Activated effector memory CD4-positive, alpha-beta T cell treated with Interleukin-2 at 50 U/mL for 16 hours (primary cell): Measurements from ENCODE around the gene SH3TC1.

Experiments
- DNase-seq: peaks from one replicate; pipeline ENCODE4 v3.0.0-alpha.2; 2020

The SH3TC1 gene

DNA sequence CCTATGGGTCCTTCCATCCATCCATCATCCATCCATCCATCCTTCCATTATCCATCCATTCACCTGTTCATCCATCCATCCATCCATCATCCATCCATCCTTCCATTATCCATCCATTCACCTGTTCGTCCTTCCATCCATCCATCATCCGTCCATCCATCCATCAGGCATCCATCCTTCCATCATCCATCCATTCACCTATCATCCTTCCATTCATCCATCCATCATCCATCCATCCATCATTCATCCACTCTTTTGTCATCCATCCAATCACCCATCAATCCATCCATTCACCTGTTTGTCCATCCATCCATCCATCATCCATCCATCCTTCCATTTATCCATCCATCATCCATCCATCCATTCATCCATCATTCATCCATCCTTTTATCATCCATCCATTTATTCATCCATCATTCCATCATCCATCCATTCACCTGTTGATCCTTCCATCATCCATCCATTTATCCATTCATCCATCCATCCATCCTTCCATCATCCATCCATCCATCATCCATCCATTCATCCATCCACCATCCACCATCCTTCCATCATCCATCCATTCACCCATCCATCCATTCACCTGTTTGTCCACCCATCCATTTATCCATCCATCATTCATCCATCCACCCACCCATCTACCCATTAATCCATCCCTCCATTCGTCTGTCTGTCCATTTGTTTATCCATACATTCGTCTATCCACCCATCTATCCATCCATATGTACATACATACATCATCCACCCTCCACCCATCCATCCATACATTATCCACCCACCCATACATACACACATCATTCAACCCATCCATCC lies 34.8 kb downstream of the SH3TC1 start:
- DNase-seq, result no peak

DNA sequence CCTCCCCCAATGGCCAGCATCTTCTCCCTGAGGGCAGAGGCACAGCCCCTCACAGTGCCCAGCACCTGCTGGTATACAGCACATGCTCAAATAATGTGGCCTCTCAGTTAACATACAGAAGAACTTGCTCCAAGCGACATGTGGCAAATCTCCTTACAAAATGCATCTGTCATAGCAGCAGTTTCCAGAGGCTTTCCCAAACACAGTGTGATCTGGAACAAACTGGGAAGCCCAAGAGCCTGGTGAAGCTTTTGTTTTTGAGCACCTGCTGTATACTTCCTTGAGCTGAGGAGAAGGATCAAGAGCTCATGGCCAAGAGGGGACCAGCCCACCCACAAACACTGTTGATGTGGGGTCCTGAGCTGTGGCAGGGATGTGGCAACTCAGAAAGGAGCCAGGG lies 35.6 kb downstream of the SH3TC1 start:
- DNase-seq, result no peak

DNA sequence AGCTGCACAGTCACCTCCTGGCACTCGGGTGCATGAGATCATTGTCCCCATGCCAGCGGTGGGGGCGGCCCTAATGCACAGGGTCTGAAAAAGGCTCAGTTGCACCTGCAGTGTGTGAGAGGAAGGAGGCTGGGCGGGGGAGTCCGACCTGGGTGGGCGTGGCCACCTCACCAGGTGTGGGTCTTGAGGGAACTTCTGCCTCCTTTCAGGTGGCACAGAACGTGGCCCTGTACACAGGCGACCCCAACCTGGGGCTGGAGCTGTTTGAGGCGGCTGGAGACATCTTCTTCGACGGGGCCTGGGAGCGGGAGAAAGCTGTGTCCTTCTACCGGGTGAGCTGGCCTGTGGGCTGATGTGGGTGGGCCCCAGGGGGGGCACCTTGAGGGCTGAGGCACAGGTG lies 36.1 kb downstream of the SH3TC1 start:
- DNase-seq, result no peak

DNA sequence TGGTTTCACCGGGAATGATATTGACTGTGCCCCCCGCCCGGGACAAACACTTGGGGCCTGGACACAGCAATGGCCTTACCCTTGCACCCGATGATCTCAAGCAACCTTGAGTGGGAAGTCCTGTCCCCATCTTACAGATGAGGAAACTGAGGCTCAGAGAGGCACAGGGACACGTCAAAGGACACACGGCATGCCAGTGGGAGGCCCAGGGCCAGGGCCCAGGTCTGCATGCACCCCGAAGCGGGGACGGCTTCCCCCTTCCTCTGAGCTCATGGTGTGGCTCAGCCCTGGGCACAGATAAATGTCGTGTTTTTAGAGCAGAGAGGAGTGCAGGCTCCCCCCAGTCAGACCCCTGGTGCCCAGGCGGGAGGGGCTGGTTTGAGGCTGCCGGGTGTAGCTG lies 36.6 kb downstream of the SH3TC1 start:
- no peak for DNase-seq

DNA sequence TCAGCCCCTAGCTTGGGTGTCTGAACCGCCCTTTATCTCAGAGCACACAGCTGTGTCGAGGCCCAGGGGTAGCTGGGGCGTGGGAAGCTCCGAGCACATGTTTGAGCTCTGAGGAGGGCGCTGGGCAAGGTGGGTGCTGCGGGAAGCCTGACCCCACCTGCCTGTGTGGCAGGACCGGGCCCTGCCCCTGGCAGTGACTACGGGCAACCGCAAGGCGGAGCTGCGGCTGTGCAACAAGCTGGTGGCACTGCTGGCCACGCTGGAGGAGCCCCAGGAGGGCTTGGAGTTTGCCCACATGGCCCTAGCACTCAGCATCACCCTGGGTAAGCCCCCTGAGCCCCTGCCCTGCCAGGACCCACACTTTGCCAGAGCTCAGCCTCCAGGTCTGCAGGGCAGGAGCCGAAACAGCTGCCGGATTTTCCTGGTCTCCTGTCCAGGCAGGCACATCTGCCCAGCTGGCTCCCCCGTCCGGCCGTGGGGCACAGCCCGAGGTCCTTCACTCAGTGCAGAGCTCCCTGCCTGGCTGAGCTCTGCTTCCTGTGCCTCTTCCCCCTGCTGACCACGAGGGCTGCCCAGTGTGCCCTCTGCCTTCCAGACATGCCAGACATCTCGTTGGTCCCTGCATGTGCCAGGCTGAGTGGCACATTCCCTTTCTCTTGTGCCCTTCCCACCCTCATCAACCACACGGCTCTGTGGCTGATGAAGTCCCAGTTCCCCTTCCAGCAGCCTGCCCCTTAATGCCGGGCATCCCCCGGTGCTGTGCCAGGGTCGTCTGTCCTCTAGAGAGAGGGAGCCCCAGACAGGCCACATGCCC lies 37.2 kb downstream of the SH3TC1 start:
- DNase-seq, result no peak

DNA sequence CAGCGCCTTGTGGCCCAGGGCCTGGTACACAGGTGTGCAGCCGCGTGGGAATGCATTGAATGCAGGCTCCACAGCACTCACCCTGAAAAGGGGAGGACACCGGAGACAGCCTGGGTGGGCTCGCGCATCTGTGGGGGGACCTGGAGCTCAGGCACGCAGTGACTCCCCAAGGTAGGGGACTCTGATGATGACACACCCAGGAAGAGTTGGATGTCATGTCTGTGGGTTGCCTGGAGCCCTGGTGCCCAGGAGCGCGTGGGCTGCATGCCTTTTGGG lies 37.8 kb downstream of the SH3TC1 start:
- DNase-seq, result no peak

DNA sequence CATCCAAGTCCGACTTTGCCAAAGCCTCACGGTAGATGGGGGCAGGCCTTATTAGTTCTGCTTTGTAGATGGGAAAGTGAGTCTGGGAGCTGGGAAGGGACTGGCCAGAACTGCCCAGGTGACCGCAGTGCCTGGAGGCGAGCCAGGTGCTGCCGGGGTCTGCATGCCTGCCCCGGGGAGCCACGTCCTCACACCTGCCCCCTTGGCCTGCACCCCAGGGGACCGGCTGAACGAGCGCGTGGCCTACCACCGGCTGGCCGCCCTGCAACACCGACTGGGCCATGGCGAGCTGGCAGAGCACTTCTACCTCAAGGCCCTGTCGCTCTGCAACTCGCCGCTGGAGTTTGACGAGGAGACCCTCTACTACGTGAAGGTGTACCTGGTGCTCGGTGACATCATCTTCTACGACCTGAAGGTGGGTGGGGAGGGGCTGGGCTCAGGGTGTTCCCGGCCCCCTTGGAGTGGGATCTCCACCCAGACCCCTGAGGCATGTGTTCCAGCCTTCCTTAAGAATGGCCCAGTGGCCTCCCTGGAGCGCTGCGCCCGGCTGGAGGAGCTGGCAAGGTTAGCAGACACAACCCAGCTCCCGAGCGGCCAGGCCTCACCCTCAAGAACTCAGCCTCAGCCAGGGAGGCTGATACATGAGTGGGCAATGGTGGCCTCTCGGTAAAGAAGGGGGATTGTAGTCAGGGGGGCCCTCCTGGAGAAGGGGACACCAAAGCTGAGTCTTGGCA lies 38.3 kb downstream of the SH3TC1 start:
- no peak for DNase-seq

DNA sequence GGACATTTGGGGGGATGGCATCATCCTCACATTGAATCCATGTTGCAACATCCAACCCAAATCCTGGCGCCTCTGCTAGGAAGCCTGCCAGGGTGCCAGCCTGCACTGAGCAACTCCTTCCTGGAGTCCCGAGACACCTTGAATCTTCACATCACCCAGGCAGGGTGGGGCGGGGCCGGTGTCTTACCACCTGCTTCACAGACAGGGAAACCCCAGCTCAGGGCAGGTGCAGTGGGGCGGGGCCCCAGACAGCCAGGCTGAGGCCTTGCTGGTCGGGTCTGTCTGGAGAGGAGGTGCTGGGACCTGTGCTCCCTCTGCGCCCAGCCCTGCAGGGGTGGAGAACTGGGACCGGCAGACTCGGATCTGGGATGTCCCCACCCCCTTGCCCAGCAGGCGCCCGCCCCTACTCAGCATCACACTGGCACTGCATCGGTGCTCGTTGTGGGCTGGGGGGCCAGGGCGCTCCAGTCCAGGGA lies 39.0 kb downstream of the SH3TC1 start:
- no peak for DNase-seq

DNA sequence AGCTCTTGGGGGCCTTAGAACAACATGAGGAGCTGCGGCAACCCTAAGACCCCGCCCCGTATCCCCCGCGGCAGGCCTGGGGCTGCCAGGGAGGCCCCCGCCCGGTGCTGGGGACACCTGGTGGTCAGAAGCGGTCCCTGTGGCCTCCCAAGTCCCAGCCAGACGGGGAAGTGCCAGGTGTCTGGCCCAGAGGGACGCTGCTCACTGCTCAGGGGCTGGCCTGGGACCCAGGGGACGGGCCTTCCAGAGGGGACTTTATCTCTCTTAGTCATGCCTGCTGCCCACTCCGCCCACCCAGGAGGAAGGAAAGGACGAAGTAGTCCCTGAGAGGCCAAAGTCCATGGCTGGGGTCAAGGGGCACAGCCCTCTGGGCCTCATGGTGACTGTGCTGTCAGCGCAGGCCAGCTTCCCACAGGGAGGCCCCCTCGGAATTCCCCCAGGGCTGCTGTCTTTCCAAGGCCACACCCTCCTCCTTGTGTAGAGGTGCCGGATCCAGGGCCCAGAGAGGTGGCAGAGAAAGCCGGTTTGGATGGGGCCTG lies 39.5 kb downstream of the SH3TC1 start:
- DNase-seq, result no peak

DNA sequence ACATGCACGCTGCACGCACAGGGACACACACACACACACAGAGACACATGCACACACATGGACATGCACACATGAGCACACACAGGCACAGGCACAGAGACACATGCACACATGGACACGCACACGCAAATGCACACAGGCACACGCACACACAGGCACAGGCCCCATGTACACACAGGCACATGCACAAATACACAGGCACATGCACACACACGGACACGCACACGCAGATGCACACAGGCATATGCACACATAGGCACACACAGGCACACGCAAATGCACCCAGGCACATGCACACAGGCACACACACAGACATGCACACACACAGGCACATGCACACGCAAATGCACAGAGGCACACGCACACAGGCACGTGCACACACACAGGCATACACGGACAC lies 40.1 kb downstream of the SH3TC1 start:
- DNase-seq, result no peak

DNA sequence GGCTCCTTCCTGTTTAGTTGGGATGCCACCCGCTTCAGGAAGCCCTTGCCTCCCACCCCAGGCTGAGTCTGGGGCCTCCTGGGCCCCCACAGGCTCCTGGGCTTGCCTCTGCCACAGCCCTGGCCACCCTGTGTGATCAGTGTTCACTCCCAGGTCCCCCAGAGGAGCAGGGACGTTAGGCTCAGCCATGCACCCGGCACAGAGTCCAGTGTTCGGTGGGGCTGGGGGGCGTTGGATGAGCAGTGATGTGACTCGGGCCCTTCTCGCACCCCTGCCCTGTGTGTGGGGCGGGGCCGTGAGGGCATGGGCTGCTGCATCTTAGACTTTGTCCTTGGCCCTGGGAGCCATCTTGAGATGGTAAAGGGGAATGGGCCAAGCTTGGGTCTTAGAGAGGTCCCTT lies 40.6 kb downstream of the SH3TC1 start:
- DNase-seq, result no peak

DNA sequence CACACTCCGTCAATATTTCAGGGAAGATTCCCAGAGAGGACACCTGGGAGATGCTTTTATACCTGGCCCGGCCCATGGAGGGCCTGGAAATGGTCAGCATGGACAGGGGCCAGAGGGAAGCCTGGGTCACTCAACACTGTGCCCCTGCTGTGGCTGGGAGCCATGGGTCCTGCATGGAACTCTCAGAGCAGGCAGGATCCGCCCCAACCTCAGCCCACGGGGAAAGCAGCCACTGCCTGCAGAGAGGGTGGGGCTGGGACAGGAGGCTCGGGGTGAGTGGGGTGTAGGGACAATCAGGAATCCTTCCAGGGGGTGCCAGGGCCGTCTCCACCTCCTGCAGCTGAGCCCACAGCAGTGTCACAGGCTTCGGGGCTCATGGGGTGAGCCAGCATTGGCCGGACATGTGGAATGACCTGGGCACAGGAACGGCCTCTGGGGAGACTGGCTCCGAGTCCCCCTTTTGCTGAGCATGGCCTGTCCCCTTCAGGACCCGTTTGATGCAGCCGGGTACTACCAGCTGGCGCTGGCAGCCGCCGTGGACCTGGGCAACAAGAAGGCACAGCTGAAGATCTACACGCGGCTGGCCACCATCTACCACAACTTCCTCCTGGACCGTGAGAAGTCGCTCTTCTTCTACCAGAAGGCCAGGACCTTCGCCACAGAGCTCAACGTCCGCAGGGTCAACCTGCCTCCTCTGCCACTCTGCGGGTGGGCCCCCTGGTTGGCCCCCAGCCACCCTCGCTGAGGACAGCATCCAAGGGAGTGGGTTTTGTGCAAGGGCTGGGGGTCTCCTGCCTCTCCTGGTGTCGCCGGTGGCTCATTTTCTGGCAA lies 41.3 kb downstream of the SH3TC1 start:
- DNase-seq, result no peak

DNA sequence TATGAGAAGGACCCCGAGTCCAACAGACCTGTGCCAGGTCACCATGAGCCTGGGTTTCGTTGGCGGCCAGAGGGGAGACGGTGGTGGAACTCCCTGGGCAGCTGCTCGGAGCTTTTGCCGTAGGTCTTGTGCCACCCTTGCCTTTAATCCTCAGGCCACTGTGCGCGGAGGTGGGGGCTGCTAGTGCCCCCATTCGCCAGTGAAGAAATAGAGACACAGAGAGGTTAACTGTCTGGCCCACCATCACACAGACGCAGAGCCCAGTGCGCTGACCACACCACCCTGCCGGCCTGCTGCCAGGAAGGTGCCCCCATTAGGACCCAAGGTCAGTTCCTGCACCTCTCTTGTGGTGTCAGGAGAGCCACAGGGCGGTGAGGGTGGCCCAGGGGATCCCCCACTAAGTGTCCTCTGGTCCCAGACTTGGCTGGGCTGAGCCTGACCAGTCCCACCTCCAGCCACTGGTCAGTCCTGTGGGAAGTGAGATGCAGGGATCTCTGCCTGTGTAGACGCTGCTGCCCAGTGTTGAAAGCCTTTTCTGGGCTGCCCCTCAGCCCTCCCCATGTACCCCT lies 42.2 kb downstream of the SH3TC1 start:
- no peak for DNase-seq

DNA sequence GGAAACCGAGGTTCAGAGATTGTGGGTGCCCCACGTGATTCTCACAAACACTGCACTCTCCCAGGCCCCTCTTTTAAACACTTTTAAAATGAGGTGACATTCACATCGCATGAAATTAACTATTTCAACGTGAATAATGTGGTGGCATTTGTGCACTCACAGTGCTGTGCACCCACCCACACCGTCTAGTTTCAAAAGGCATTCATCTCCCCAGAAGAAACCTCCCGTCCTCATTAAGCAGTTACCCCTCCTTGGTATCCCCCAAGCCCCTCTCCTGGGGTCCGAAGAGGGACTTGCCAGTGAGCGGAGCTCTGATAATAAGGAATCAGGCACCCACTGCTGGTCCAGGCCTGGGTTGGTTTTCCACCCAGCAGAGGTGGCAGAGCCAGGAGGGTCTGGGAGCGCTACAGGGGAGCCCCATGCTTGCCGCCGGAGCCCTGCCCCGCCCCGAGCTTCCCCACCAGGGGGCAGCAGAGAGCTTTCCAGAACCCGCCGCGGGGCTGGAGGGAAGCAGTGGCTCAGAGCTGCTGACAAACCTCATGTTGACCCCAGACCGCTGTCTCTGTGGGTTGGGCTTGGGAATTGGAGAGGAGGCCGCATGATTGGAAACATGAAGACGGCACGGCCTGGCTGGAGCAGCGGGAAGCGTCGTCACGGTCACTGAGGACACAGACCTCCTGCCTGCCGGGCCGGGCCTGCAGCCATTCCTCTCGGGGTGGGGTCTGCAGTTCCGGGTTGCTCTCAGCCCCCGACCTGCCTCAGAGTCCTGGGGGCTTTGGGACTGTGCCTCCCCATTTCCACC lies 43.0 kb downstream of the SH3TC1 start:
- peak; percentile 61 for DNase-seq

DNA sequence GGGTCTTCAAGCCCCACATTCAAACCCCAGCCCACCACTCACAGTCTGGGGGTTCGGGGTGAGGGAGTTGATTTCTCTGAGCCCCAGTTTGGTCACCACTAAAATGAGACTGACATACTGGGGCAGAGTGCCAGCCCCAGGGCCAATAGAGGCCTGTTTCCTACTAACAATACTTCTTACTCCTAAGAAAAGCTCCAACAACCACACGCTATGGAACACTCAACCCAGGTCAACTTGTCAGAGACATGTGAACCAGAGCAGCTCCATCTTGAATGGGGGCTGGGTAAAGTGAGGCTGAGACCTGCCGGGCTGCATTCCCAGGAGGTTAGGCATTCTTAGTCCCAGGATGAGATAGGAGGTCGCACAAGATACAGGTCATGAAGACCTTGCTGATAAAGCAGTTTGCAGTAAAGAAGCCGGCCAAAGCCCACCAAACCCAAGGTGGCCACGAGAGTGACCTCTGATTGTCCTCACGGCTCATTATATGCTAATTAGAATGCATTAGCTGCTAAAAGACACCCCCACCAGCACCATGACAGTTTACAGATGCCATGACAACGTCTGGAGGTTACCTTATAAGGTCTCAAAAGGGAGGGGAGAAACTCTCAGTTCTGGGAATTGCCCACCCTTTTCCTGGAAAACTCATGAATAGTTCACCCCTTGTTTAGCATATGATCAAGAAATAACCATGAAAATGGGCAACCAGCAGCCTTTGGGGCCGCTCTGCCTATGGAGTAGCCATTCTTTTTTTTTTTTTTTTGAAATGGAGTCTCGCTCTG lies 43.9 kb downstream of the SH3TC1 start:
- no peak for DNase-seq

DNA sequence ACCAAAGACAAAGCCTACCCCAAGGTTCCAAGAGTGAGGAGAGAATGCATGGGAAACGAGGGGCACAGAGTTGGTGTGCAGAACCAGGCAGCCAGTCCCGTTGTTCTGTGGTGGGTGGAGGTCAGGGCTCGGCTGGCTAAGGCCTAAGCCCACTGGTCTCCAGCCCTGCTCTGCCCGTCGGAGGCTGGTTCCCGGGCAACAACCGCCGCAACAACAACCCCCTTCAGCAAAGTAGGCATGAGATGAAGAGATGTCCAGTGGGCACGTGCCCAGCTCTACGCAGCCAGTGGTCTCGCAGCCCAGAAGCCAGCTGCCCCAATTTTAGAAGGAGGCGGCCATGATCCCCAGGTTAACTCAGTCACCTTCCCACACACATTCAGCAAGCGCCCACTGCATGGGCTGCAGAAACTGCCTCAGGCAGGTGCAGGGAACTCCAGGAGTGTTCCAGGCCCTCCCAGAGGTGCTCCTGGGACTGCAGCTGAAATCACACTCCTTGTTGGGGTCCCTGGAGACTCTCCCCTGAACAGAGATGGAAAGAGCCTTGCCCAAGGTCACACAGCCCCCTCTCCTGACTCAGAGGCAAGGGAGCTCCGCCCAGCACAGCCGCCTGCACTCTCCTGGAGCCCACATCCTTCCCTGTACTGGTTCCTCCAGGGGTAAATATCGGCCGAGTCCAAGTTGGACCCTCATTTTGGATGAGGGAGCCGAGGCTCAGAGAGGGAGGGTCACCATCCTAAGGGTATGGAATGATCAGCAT lies 45.1 kb downstream of the SH3TC1 start:
- no peak for DNase-seq

DNA sequence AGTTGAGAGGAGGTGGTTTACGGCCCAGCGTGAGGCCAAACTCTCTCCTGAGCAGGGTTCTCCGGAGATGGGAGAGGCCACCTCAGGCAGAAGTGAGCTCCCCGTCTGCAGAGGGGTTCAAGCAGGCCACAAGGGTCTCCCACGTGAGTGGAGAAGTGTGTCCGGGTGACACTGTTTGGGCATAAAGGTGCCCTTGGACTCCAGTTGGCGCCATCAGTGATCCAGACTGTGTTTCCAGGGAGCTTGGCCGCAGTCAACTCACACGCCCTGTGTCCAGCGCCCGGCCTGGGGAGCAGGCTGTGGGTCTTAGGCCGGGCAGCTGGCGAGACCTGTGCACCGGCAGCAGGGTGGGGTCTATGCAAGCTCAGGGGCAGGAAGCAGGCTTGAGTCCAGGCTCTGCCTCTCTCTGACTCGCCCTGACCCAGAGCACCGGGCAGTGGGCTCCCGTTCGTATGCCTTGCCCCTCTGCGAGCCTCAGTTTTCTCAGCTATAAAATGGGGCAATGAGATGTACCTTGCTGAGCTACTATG lies 45.9 kb downstream of the SH3TC1 start:
- no peak for DNase-seq

DNA sequence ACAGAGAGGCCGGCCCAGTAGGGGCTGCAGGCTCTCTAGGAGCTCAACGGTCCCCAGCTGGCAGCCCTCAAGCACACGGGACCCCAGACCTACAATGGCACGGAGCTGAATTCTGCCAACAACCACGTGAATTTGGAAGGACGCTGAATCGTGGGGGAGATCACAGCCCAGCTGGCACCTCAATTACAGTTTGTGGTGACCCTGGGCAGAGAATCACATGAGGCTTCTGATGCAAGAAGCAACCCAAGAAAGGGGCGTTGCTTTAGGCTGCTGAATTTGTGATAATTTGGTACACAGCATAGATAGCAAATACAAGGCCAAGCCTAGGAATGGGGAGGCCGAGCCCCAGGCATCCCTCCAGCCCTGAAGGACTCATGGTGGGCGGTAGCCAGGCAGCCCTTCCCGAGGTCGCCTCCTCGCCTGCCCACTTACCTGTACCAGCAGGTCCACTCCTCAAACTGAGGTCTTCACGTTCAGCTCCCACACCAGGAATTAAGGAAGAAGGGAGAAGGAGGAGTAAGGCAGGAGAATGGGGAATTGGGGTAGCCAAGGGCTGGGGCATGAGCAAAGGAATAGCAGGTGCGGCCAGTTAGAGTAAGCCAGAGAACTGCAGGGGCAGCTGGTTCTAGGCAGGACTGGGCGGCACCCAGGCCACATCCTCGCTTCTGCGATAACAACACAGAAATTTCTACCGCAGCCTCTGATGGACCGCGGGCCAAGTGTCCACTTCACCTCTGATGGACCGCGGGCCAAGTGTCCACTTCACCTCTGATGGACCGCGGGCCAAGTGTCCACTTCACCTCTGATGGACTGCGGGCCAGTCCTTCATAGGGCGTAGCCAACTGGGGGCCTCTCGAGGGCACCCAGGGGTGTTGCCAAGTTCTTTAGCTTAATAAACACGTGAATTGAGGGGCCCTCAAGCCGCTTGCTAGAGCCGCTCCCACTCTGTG lies 47.1 kb downstream of the SH3TC1 start:
- DNase-seq, result no peak
